ENCODE measurements around the gene PDXK.
"Not testable (repeated sequence)": the region's sequence is repeated elsewhere in the genome, so short reads cannot be mapped to it uniquely, and the experiment has no call there.

PDXK gene

GRCh38 chr21:43718872-43719747 is at the start of gene PDXK:
TSS of gene PDXK (plus strand) at chr21:43719129. CDS start at chr21:43719295, 166 bp downstream.
- peak; percentile 45 to 66 for DNase-seq (ENCODE audit: low read depth in 2 of 2)

DNA sequence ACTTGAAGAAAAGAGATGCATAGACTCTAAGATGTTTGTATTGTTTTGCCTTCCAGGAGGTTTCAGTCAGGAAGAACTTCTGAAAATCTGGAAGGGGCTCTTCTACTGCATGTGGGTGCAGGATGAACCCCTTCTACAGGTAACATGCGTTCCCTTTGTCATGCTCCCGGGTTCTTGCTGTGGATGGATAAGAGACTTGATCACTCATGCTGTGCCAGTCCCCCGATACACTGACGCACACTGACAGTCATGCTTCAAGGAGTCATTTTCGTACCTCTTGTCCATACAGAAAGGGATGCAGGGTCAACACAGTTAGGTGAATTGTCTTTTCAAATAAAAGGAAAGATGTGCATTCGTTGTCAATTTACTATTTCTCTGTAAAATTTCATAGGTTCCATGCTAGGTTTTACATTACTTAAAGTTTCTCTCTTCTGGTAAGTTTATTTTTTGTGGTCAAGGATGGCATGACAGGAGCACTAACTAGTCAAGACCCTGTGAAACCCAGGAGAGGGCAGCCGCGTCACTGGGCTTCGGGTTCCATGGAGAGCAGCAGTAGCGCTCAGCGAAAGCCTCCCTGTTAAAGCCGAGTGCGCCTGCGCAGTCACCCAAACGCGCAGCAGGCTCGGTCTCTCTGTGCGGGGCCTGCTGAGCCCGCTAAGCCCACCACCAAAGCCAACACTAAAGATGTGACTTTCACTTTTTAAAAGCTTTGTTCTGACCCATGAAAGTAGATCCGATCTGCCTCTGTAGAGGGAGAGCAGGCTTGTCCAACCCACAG is 48.9 kb upstream of the PDXK start:
- DNase-seq (ENCODE audit: low read depth in 2 of 2), result no peak

DNA sequence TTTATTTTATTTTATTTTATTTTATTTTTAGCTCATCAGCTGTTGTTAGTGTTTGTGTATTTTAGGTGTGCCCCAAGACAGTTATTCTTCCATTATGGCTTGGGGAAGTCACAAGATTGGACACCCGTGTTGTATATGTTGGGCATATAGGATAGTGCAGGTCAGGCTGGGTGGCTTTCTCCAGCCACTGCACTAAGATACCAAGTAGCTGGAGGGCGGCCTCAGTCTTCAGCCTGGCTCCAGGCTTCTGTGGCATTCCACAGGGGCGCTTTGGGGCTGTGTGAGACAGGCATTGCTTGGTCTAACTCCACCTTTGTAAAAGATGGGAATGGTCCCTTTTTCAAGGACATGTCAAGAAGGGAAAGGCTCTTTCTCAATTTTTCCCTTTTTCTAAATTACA is 43.1 kb upstream of the PDXK start:
- no peak for DNase-seq (ENCODE audit: low read depth in 2 of 2)

DNA sequence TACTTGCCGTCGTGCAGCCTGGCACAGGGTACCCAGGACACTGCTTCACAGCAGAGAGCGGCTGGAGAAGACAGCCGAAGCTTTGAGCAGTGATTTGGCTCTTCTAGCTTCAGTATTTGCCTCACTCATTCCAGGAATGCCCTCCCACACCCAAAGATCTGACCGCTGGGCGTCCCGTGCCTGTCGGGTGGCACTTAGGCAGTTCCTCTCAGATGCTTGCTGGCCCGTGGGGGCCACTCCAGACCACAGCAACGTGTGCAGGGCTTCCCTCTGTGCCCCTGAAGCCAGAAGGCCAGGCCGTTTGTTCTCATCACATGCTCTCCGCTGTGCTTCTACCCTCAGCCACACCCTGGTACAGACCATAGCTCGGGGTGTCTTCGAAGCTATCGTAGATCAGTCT is 42.5 kb upstream of the PDXK start:
- no peak for DNase-seq (ENCODE audit: low read depth in 2 of 2)

GRCh38 chr21:43679951-43680350 is 39.0 kb upstream of the PDXK start:
- DNase-seq (ENCODE audit: low read depth in 2 of 2), result no peak

DNA sequence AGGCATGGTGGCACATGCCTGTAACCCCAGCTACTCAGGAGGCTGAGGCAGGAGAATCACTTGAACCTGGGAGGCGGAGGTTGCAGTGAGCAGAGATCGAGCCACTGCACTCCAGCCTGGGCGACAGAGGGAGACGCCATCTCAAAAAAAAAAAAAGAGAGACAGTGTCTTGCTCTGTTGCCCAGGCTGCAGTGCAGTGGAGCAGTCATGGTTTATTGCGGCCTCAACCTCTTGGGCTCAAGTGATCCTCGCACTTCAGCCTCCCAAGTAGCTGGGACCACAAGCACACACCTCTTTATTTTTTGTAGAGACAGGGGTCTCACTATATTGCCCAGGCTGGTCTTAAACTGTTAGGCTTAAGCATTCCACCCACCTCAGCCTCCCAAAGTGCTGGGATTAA is 38.5 kb upstream of the PDXK start:
- not testable (repeated sequence) for DNase-seq (ENCODE audit: low read depth in 2 of 2)

- no peak for DNase-seq (ENCODE audit: low read depth in 2 of 2)
Measured at GRCh38 chr21:43681650-43682049, 37.3 kb upstream of the PDXK start.

- no peak for DNase-seq (ENCODE audit: low read depth in 2 of 2)
Measured at GRCh38 chr21:43684424-43684823, 34.5 kb upstream of the PDXK start.

DNA sequence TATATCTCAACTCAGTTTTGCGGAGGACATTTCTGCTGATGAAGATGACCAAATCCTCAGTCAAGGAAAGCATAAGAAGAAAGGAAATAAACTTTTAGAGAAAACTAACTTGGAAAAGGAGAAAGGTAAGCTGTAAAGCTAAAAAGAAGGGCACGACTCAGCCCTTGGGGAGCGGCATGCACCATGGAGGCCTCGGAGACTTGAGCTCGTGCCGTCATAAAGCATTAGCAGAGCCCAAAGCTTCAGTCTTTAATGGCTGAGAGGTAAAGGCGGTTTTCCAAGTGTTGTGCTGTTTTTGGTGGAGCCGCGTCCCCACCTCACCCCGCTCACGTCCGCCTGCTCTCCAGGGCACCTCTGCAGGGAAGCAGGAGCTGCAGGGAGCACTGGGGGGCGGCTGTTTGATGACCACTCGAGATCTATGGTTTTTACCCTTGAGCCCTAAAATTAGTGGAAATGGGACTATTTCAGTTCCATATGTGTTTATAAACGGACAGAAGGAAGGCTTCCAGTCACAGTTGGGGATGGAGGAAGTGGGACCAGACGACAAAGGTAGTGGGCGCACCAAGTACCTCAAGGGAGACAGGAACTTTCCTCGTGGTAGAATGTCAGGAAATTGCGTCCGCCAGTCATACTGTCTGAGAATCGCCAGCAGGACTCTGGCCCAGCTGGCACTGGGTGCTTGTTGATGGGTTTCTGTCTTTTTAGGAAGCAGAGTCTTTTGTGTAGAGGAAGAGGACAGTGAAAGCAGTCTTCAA is 31.9 kb upstream of the PDXK start:
- DNase-seq (ENCODE audit: low read depth in 2 of 2), result no peak

DNA sequence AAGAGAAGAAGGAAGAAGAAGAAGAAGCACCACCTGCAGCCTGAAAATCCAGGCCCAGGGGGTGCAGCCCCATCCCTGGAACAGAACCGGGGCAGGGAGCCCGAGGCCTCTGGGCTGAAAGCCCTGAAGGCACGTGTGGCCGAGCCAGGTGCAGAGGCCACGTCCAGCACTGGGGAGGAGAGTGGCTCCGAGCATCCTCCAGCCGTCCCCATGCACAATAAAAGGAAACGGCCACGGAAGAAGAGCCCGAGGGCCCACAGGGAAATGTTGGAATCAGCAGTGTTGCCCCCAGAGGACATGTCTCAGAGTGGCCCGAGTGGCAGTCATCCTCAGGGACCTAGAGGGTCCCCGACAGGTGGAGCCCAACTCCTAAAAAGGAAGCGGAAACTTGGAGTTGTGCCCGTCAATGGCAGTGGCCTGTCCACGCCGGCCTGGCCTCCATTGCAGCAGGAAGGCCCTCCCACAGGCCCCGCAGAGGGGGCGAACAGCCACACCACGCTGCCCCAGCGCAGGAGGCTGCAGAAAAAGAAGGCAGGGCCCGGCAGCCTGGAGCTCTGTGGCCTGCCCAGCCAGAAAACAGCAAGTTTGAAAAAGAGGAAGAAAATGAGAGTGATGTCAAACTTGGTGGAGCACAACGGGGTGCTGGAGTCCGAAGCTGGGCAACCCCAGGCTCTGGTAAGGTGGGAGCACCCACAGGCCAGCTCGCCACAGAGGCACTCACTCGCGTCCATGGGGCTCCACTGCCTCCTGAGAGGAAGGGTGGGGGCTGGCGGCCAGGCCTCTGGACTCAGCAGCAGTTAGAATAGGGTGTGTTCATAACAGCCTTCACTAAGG is 31.1 kb upstream of the PDXK start:
- DNase-seq (ENCODE audit: low read depth in 2 of 2), result no peak

- no peak for DNase-seq (ENCODE audit: low read depth in 2 of 2)
Measured at GRCh38 chr21:43688906-43689305, 30.0 kb upstream of the PDXK start.

DNA sequence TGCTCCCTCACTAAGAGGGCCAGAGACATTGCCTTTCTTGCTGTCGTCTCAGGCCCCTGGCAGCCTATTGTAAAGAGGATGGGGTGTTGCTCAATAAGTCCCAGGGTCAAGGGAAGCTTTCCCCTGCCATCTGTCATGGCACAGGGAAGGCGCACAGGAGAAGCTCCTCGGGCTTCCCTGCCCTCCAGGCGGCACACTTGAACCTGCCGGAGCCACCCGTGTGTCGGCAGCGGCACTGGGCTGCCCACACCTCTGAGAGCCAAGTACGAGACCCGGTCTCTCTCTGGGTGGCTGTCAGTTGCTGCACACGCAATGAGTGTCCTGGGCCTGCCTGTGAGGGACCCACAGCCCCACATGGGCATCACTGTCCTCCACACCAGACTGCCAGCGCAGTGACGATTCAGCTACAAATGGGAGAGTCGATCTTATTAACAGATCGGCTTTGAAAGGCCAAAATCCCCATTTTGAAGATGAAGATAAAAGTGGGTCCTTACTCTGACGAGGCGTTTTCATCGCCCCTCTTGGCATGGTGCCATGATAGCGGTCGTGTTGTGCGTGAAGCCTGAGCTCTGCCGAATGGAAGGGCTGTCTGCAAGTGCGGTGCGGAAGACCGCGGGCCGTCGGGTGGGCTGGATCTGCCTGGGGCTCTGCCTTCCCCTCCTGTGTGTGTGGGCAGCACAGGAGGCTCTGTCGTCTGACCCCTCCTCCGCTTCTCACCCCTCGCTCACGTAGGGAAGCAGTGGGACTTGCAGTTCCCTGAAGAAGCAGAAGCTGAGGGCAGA is 29.2 kb upstream of the PDXK start:
- DNase-seq (ENCODE audit: low read depth in 2 of 2), result no peak

GRCh38 chr21:43690346-43690745 is 28.6 kb upstream of the PDXK start:
- DNase-seq (ENCODE audit: low read depth in 2 of 2), result no peak

- no peak for DNase-seq (ENCODE audit: low read depth in 2 of 2)
Measured at GRCh38 chr21:43691086-43691795, 27.7 kb upstream of the PDXK start.

DNA sequence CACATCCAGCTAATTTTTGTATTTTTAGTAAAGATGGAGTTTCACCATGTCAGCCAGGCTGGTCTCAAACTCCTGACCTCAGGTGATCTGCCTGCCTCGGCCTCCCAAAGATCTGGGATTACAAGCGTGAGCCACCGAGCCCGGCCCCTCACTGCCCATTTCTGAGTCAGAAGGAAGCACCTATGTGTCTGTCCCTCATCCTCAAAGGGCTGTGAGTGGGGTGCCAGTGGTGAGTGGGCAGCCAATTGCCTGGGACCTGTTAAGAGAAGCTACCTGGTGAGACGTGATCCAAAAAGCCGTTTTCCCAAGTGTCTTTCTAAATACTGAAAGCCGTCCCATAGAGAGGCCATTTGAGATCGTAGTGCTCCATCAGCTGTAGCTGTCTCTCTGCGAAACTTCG is 27.1 kb upstream of the PDXK start:
- no peak for DNase-seq (ENCODE audit: low read depth in 2 of 2)

- DNase-seq (ENCODE audit: low read depth in 2 of 2), result no peak
Measured at GRCh38 chr21:43692949-43693348, 26.0 kb upstream of the PDXK start.

- DNase-seq (ENCODE audit: low read depth in 2 of 2), result no peak
Measured at GRCh38 chr21:43693981-43694380, 24.9 kb upstream of the PDXK start.

DNA sequence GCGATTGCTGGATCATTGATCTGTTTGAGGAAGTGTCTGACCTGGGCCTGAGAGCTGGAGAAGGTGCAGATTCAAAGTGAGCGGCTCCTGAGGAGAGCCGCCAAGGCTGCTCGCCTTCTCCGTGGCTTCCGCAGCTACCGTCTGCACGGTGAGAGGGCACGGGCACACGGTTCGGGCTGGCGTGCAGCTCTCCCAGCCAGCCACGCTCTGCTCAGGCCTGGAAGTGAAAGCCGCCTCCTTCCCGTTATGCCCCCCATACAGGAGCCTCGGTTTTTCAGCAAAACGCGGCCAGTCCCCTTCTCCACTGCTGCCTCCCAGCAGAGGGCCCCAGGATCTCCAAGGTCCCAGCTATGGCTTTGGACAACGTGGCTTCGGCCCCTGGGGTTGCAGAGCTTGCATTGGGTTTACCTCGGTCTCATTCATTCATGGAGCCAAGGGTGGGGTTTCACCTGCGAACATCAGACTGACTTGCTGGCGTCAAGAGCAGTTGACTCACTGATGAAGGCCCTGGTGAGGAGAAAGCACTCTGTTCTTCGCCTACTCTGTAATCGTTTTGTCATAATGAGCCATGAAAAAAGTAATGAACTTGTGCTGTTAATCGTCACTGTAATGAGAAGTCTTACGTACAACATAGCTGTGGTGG is 24.4 kb upstream of the PDXK start:
- DNase-seq (ENCODE audit: low read depth in 2 of 2), result no peak

- no peak for DNase-seq (ENCODE audit: low read depth in 2 of 2)
Measured at GRCh38 chr21:43696214-43696613, 22.7 kb upstream of the PDXK start.

Data from stimulated activated CD8-positive, alpha-beta memory T cell treated with anti-CD3 and anti-CD28 coated beads, Interleukin-15, amount 100 ng/mL, for 4 hours (primary cell).